ENCODE results near the gene CTNND2. TPM values are rescaled to one million over a fixed set of nuclear protein-coding genes. Genes with fewer than 3 reads are reported as not detected.

Gene CTNND2
- total RNA-seq, 2 experiments from 2014 or later: 0.20 TPM; not detected in 1

GRCh38 chr5:10981932-10982331 is 922.3 kb downstream of the CTNND2 start:
- DNase-seq: no peak
- CTCF ChIA-PET: no interaction called here

GRCh38 chr5:10977011-10977410 is 927.2 kb downstream of the CTNND2 start:
- Mint-ChIP-seq H3K4me1 (ENCODE audit: low read depth) (no peaks in the 10 kb centered on the region), H3K27ac (no peak overlapping the region), H3K4me3 (no peak overlapping the region), H3K36me3 (ENCODE audit: low read depth) (no peaks in the 10 kb centered on the region), H3K9me3 (no peaks in the 10 kb centered on the region), H3K27me3 (no peaks in the 10 kb centered on the region)
- ChIA-PET CTCF (interaction anchor here (1.4 kb wide), 1 partner anchor 11 kb away, joined by 3 read pairs; no protein-coding TSS in a partner anchor), POLR2A (no interaction called here)
- Histone ChIP-seq H3K9me3 (ENCODE audit: control insufficient read depth in 1 of 2, insufficient read depth in 1 of 2, low read length in 2 of 2) (no peaks in the 10 kb centered on the region), H3K27ac (ENCODE audit: low read depth in 1 of 2, low read length in 2 of 2) (no peak overlapping the region), H3K27me3 (ENCODE audit: control insufficient read depth in 1 of 2, insufficient read depth in 2 of 2, low read length in 2 of 2) (no peaks in the 10 kb centered on the region), H3K36me3 (ENCODE audit: insufficient read depth, low read length) (no peaks in the 10 kb centered on the region), H3K4me3 (ENCODE audit: low read length) (no peak overlapping the region), H3K4me1 (ENCODE audit: insufficient read depth, low read length) (no peaks in the 10 kb centered on the region)
- ATAC-seq (ENCODE audit: poor library complexity): no peak
- intact Hi-C loops (cut with DNase I, micrococcal nuclease): no loop called here
- no peak for DNase-seq
- no peak for TF ChIP-seq CTCF (IDR thresholded peaks at IDR 0.05)

More at GRCh38 chr5:10981932-10982331, 922.3 kb downstream of the CTNND2 start:
- Histone ChIP-seq H3K27me3 (ENCODE audit: control insufficient read depth in 1 of 2, insufficient read depth in 2 of 2, low read length in 2 of 2) (peaks cover 3 to 6% of the 10 kb centered on the region in 2 experiments), H3K9me3 (ENCODE audit: control insufficient read depth in 1 of 2, insufficient read depth in 1 of 2, low read length in 2 of 2) (no peaks in the 10 kb centered on the region), H3K36me3 (ENCODE audit: insufficient read depth, low read length) (no peaks in the 10 kb centered on the region), H3K27ac (ENCODE audit: low read depth in 1 of 2, low read length in 2 of 2) (no peak overlapping the region), H3K4me1 (ENCODE audit: insufficient read depth, low read length) (no peaks in the 10 kb centered on the region), H3K4me3 (ENCODE audit: low read length) (no peak overlapping the region)
- H3K36me3 Mint-ChIP-seq (ENCODE audit: low read depth): no peaks in the 10 kb centered on the region
- H3K27ac Mint-ChIP-seq: no peak overlapping the region
- peaks cover 5% of the 10 kb centered on the region for H3K27me3 Mint-ChIP-seq
- POLR2A ChIA-PET: no interaction called here
- no peaks in the 10 kb centered on the region for H3K9me3 Mint-ChIP-seq
- H3K4me3 Mint-ChIP-seq: no peak overlapping the region
- no peaks in the 10 kb centered on the region for H3K4me1 Mint-ChIP-seq (ENCODE audit: low read depth)
- no peak for TF ChIP-seq CTCF (IDR thresholded peaks at IDR 0.05)
- intact Hi-C loops (cut with DNase I, micrococcal nuclease): loop anchor here in 1 of 2 experiments (10.0 kb wide), 1 partner anchor 513 kb away; no protein-coding TSS in a partner anchor
- no peak for ATAC-seq (ENCODE audit: poor library complexity)

- H3K4me3 ChIP-seq (ENCODE audit: low read length): no peak overlapping the region
- ATAC-seq (ENCODE audit: poor library complexity) (no peak), DNase-seq (no peak)
- H3K27ac Mint-ChIP-seq: no peak overlapping the region
- no peaks in the 10 kb centered on the region for H3K9me3 ChIP-seq (ENCODE audit: control insufficient read depth in 1 of 2, insufficient read depth in 1 of 2, low read length in 2 of 2)
- H3K36me3 Mint-ChIP-seq (ENCODE audit: low read depth): no peaks in the 10 kb centered on the region
- H3K36me3 ChIP-seq (ENCODE audit: insufficient read depth, low read length): no peaks in the 10 kb centered on the region
- no peak for TF ChIP-seq CTCF (IDR thresholded peaks at IDR 0.05)
- H3K4me3 Mint-ChIP-seq: no peak overlapping the region
- no peak overlapping the region for H3K27ac ChIP-seq (ENCODE audit: low read depth in 1 of 2, low read length in 2 of 2)
- ChIA-PET POLR2A (no interaction called here), CTCF (interaction anchor here (1.0 kb wide), 1 partner anchor 11 kb away, joined by 3 read pairs; no protein-coding TSS in a partner anchor)
- no peaks in the 10 kb centered on the region for H3K4me1 Mint-ChIP-seq (ENCODE audit: low read depth)
- no peaks in the 10 kb centered on the region for H3K4me1 ChIP-seq (ENCODE audit: insufficient read depth, low read length)
- intact Hi-C loops (cut with DNase I, micrococcal nuclease): no loop called here
- no peaks in the 10 kb centered on the region for H3K9me3 Mint-ChIP-seq
- H3K27me3 Mint-ChIP-seq: no peaks in the 10 kb centered on the region
- no peaks in the 10 kb centered on the region for H3K27me3 ChIP-seq (ENCODE audit: control insufficient read depth in 1 of 2, insufficient read depth in 2 of 2, low read length in 2 of 2)
Observed at GRCh38 chr5:10975945-10976344, 928.3 kb downstream of the CTNND2 start.

Measured in CD4-positive, alpha-beta T cell (primary cell).